ENCODE results near the gene MTHFD2L. TPM values are rescaled to one million over a fixed set of nuclear protein-coding genes. Genes with fewer than 3 reads are reported as not detected.

The MTHFD2L gene
- total and polyA plus RNA-seq, 9 of the 15 experiments (the other 6 are each of a cell fraction or from before 2014, with no cell fraction given), result 10.0 to 39.0 (median 26.0) TPM

DNA sequence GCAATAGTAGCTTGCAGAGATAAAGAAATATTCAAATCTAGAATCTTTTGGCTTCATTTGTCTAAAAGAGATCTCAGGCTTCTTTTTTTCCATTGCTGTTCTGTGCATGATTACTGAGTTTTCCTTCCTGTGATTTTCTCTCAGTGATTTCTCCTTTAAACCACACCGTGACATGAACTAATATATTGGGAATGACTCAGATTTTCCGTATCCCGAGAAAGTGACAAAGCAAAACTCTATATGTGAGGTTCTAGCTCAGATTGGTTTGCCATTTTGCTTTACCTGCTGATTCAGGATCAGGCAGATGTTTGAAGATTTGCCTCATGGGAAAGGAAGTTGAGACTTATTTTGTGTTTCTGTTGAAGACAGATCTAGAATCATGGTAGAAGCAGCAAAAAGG, 59.4 kb downstream of the MTHFD2L start (continued):
- TF ChIP-seq, protein P1, sequence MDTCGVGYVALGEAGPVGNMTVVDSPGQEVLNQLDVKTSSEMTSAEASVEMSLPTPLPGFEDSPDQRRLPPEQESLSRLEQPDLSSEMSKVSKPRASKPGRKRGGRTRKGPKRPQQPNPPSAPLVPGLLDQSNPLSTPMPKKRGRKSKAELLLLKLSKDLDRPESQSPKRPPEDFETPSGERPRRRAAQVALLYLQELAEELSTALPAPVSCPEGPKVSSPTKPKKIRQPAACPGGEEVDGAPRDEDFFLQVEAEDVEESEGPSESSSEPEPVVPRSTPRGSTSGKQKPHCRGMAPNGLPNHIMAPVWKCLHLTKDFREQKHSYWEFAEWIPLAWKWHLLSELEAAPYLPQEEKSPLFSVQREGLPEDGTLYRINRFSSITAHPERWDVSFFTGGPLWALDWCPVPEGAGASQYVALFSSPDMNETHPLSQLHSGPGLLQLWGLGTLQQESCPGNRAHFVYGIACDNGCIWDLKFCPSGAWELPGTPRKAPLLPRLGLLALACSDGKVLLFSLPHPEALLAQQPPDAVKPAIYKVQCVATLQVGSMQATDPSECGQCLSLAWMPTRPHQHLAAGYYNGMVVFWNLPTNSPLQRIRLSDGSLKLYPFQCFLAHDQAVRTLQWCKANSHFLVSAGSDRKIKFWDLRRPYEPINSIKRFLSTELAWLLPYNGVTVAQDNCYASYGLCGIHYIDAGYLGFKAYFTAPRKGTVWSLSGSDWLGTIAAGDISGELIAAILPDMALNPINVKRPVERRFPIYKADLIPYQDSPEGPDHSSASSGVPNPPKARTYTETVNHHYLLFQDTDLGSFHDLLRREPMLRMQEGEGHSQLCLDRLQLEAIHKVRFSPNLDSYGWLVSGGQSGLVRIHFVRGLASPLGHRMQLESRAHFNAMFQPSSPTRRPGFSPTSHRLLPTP (IDR thresholded peaks at IDR 0.05; ENCODE audit: borderline replicate concordance, extremely low read depth, insufficient read length), result no peak
- TF ChIP-seq FOXK2 (conservative IDR thresholded peaks at IDR 0.05 in 1 of 2, IDR thresholded peaks at IDR 0.05 in 1 of 2; ENCODE audit: low read depth in 2 of 2), result no peak; a peak in 1 of 4 replicates
- TF ChIP-seq KDM2B (CRISPR knock-in tag; IDR thresholded peaks at IDR 0.05), result no peak
- TF ChIP-seq MAFK (IDR thresholded peaks at IDR 0.05; ENCODE audit: low read length), result no peak
- no peak for TF ChIP-seq POLR3A (IDR thresholded peaks at IDR 0.05; ENCODE audit: borderline replicate concordance, extremely low read depth, insufficient read depth, insufficient read length)
- no peak for TF ChIP-seq HOXB6 (CRISPR knock-in tag; IDR thresholded peaks at IDR 0.05; ENCODE audit: borderline replicate concordance)
- TF ChIP-seq, protein P2, sequence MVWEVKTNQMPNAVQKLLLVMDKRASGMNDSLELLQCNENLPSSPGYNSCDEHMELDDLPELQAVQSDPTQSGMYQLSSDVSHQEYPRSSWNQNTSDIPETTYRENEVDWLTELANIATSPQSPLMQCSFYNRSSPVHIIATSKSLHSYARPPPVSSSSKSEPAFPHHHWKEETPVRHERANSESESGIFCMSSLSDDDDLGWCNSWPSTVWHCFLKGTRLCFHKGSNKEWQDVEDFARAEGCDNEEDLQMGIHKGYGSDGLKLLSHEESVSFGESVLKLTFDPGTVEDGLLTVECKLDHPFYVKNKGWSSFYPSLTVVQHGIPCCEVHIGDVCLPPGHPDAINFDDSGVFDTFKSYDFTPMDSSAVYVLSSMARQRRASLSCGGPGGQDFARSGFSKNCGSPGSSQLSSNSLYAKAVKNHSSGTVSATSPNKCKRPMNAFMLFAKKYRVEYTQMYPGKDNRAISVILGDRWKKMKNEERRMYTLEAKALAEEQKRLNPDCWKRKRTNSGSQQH (CRISPR knock-in tag; IDR thresholded peaks at IDR 0.05), result no peak
- no peak for TF ChIP-seq FOXA1 (IDR thresholded peaks at IDR 0.05; ENCODE audit: borderline replicate concordance)
- no peak for TF ChIP-seq MAZ (CRISPR knock-in tag; conservative IDR thresholded peaks at IDR 0.05 in 1 of 2, IDR thresholded peaks at IDR 0.05 in 1 of 2)
- TF ChIP-seq, protein P3, sequence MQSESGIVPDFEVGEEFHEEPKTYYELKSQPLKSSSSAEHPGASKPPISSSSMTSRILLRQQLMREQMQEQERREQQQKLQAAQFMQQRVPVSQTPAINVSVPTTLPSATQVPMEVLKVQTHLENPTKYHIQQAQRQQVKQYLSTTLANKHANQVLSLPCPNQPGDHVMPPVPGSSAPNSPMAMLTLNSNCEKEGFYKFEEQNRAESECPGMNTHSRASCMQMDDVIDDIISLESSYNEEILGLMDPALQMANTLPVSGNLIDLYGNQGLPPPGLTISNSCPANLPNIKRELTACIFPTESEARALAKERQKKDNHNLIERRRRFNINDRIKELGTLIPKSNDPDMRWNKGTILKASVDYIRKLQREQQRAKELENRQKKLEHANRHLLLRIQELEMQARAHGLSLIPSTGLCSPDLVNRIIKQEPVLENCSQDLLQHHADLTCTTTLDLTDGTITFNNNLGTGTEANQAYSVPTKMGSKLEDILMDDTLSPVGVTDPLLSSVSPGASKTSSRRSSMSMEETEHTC (IDR thresholded peaks at IDR 0.05), result no peak
- TF ChIP-seq MYNN (IDR thresholded peaks at IDR 0.05), result no peak
- TF ChIP-seq MYNN (CRISPR knock-in tag; IDR thresholded peaks at IDR 0.05), result no peak
- no peak for TF ChIP-seq ZNF644 (tag; IDR thresholded peaks at IDR 0.05; ENCODE audit: low read depth)
- TF ChIP-seq, protein P4, sequence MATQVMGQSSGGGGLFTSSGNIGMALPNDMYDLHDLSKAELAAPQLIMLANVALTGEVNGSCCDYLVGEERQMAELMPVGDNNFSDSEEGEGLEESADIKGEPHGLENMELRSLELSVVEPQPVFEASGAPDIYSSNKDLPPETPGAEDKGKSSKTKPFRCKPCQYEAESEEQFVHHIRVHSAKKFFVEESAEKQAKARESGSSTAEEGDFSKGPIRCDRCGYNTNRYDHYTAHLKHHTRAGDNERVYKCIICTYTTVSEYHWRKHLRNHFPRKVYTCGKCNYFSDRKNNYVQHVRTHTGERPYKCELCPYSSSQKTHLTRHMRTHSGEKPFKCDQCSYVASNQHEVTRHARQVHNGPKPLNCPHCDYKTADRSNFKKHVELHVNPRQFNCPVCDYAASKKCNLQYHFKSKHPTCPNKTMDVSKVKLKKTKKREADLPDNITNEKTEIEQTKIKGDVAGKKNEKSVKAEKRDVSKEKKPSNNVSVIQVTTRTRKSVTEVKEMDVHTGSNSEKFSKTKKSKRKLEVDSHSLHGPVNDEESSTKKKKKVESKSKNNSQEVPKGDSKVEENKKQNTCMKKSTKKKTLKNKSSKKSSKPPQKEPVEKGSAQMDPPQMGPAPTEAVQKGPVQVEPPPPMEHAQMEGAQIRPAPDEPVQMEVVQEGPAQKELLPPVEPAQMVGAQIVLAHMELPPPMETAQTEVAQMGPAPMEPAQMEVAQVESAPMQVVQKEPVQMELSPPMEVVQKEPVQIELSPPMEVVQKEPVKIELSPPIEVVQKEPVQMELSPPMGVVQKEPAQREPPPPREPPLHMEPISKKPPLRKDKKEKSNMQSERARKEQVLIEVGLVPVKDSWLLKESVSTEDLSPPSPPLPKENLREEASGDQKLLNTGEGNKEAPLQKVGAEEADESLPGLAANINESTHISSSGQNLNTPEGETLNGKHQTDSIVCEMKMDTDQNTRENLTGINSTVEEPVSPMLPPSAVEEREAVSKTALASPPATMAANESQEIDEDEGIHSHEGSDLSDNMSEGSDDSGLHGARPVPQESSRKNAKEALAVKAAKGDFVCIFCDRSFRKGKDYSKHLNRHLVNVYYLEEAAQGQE (IDR thresholded peaks at IDR 0.05; ENCODE audit: borderline replicate concordance), result no peak
- TF ChIP-seq, protein P4 (CRISPR knock-in tag; IDR thresholded peaks at IDR 0.05; ENCODE audit: low read depth), result no peak

All from K562 (cell line).